Astrocyte (in vitro differentiated cells and primary cell): ENCODE data around the gene PHYHD1. TPM values are rescaled to one million over a fixed set of nuclear protein-coding genes. Genes with fewer than 3 reads are reported as not detected.
"Not testable (repeated sequence)": the region's sequence is repeated elsewhere in the genome, so short reads cannot be mapped to it uniquely, and the experiment has no call there.

Experiments
- DNase-seq: peaks from one replicate; pipeline ENCODE4 v3.0.0-alpha.2; 2010; ENCODE audit warnings: low read depth
- FAIRE-seq: peaks from 2 replicates; lab custom pipeline; 2011; peaks lifted over from hg19 to GRCh38; lab: Jason Lieb, UNC
- H2AFZ ChIP-seq: 2 replicates; pipeline ENCODE4 v1.6.0; 2012; ENCODE audit warnings: low read depth, low read length, inconsistent platforms
- H3K27ac ChIP-seq: 2 replicates; pipeline ENCODE4 v1.5.1; 2011; ENCODE audit warnings: low read depth, low read length, inconsistent platforms
- H3K27me3 ChIP-seq: 2 replicates; pipeline ENCODE4 v1.6.0; 2011; ENCODE audit warnings: low read length, inconsistent platforms; ENCODE audit not compliant: insufficient read depth
- H3K36me3 ChIP-seq: 2 replicates; pipeline ENCODE4 v1.5.1; 2011; ENCODE audit warnings: low read length, inconsistent platforms; ENCODE audit not compliant: insufficient read depth
- H3K4me1 ChIP-seq: 2 replicates; pipeline ENCODE4 v1.5.1; 2011; ENCODE audit warnings: low read length, inconsistent platforms; ENCODE audit not compliant: insufficient read depth
- H3K4me2 ChIP-seq: 2 replicates; pipeline ENCODE4 v1.6.0; 2012; ENCODE audit warnings: low read length, inconsistent platforms
- H3K4me3 ChIP-seq: 2 replicates; pipeline ENCODE4 v1.5.1; 2011; ENCODE audit warnings: low read depth, mild to moderate bottlenecking, low read length, inconsistent platforms; ENCODE audit not compliant: insufficient read depth
- H3K79me2 ChIP-seq: 2 replicates; pipeline ENCODE4 v1.6.0; 2012; ENCODE audit warnings: mild to moderate bottlenecking, low read length, inconsistent platforms; ENCODE audit not compliant: insufficient read depth
- H3K9ac ChIP-seq: 2 replicates; pipeline ENCODE4 v1.6.0; 2012; ENCODE audit warnings: mild to moderate bottlenecking, low read length, inconsistent platforms
- H3K9me3 ChIP-seq: 2 replicates; pipeline ENCODE4 v1.5.1; 2012; ENCODE audit warnings: low read depth, mild to moderate bottlenecking, low read length, inconsistent platforms; ENCODE audit not compliant: insufficient read depth
- H4K20me1 ChIP-seq: 2 replicates; pipeline ENCODE4 v1.6.0; 2012; ENCODE audit warnings: low read length, inconsistent platforms; ENCODE audit not compliant: insufficient read depth
- H3K27ac Mint-ChIP-seq: one replicate; pipeline ENCODE4 v1.8.0; 2021; ENCODE audit warnings: mild to moderate bottlenecking, mixed read lengths; ENCODE audit not compliant: unreplicated experiment
- H3K27me3 Mint-ChIP-seq: one replicate; pipeline ENCODE4 v1.8.0; 2021; ENCODE audit warnings: low read depth, mixed read lengths; ENCODE audit not compliant: unreplicated experiment
- H3K36me3 Mint-ChIP-seq: one replicate; pipeline ENCODE4 v1.8.0; 2021; ENCODE audit warnings: low read depth, mixed read lengths; ENCODE audit not compliant: unreplicated experiment
- H3K4me1 Mint-ChIP-seq: one replicate; pipeline ENCODE4 v1.8.0; 2021; ENCODE audit warnings: low read depth, mixed read lengths; ENCODE audit not compliant: unreplicated experiment
- H3K4me3 Mint-ChIP-seq: one replicate; pipeline ENCODE4 v1.8.0; 2021; ENCODE audit warnings: mild to moderate bottlenecking, moderate library complexity, mixed read lengths; ENCODE audit not compliant: unreplicated experiment
- H3K9me3 Mint-ChIP-seq: one replicate; pipeline ENCODE4 v1.8.0; 2021; ENCODE audit warnings: mild to moderate bottlenecking, mixed read lengths; ENCODE audit not compliant: unreplicated experiment
- CTCF ChIP-seq: IDR thresholded peaks from 2 replicates; pipeline ENCODE4 v1.5.1; 2011; ENCODE audit warnings: low read depth, mild to moderate bottlenecking, inconsistent platforms, low read length, moderate library complexity; ENCODE audit not compliant: insufficient read depth
- EZH2 ChIP-seq: IDR thresholded peaks from 2 replicates; pipeline ENCODE4 v1.6.1; 2012; ENCODE audit warnings: mild to moderate bottlenecking, low read length, inconsistent platforms; ENCODE audit not compliant: insufficient read depth
- total RNA-seq: library from RNA; stranded (reverse); gene quantifications from 2 replicates; pipeline ENCODE4 v1.2.1, GENCODE V29; 2021

The PHYHD1 gene
- total RNA-seq, 1 donor from 2014 or later = 6.1 TPM

- H3K27me3 Mint-ChIP-seq = no peaks in the 10 kb centered on the region
- Histone ChIP-seq H2AFZ (peak within 1 kb of the TSS; percentile 90), H3K27ac (peak within 1 kb of the TSS; percentile 90), H3K4me2 (peak within 1 kb of the TSS; percentile 97), H3K27me3 (no peaks in the 10 kb centered on the region), H3K9me3 (no peaks in the 10 kb centered on the region), H4K20me1 (peaks cover 11% of the 10 kb centered on the region), H3K4me1 (peaks cover 11% of the 10 kb centered on the region), H3K4me3 (peak within 1 kb of the TSS; percentile 86), H3K36me3 (peaks cover 9% of the 10 kb centered on the region), H3K79me2 (peaks cover 33% of the 10 kb centered on the region), H3K9ac (peak within 1 kb of the TSS; percentile 97)
- H3K36me3 Mint-ChIP-seq = peaks cover 9% of the 10 kb centered on the region
- TF ChIP-seq EZH2 = no peak
- TF ChIP-seq CTCF = no peak
- peak within 1 kb of the TSS; percentile 94 for H3K4me3 Mint-ChIP-seq
- FAIRE-seq = no peak
- peak within 1 kb of the TSS; percentile 96 for H3K27ac Mint-ChIP-seq
- peak; percentile 77 for DNase-seq
- no peaks in the 10 kb centered on the region for H3K9me3 Mint-ChIP-seq
- peaks cover 6% of the 10 kb centered on the region for H3K4me1 Mint-ChIP-seq
Observed at GRCh38 chr9:128947527-128948301, 26.9 kb downstream of the PHYHD1 start, which contains the start of the genes DOLK and NUP188. Gene DOLK (minus strand): TSS chr9:128947603. CDS start chr9:128947303, 300 bp downstream. Gene NUP188 (plus strand): TSS chr9:128947699. CDS start chr9:128947720, 21 bp downstream.

GRCh38 chr9:128961403-128961802, 40.6 kb downstream of the PHYHD1 start:
- not testable (repeated sequence) for H3K27ac Mint-ChIP-seq, FAIRE-seq

GRCh38 chr9:128969491-128969890, 48.7 kb downstream of the PHYHD1 start:
- H3K36me3 ChIP-seq = peaks cover 36% of the 10 kb centered on the region
- H4K20me1 ChIP-seq = no peaks in the 10 kb centered on the region
- H3K9ac ChIP-seq = no peak overlapping the region
- Mint-ChIP-seq H3K9me3 (no peaks in the 10 kb centered on the region), H3K4me3 (no peak overlapping the region), H3K27me3 (no peaks in the 10 kb centered on the region), H3K36me3 (peaks cover 10% of the 10 kb centered on the region), H3K27ac (no peak overlapping the region), H3K4me1 (peaks cover 16% of the 10 kb centered on the region)
- no peaks in the 10 kb centered on the region for H3K9me3 ChIP-seq
- H3K4me2 ChIP-seq = peak overlapping the region; percentile 54
- H3K79me2 ChIP-seq = no peaks in the 10 kb centered on the region
- H3K27me3 ChIP-seq = no peaks in the 10 kb centered on the region
- DNase-seq (peak; percentile 30), FAIRE-seq (no peak)
- TF ChIP-seq CTCF = no peak
- no peak for TF ChIP-seq EZH2
- no peak overlapping the region for H3K4me3 ChIP-seq
- H2AFZ ChIP-seq = no peak overlapping the region
- peak overlapping the region; percentile 40 for H3K27ac ChIP-seq
- H3K4me1 ChIP-seq = peaks cover 21% of the 10 kb centered on the region

More at GRCh38 chr9:128961403-128961802, 40.6 kb downstream of the PHYHD1 start:
- peaks cover 28% of the 10 kb centered on the region for H3K36me3 ChIP-seq
- H3K4me1 ChIP-seq, H3K9me3 Mint-ChIP-seq, H3K4me1 Mint-ChIP-seq, H3K27ac ChIP-seq, H3K4me2 ChIP-seq, H2AFZ ChIP-seq, H3K27me3 Mint-ChIP-seq, H3K79me2 ChIP-seq, H3K4me3 ChIP-seq, H3K36me3 Mint-ChIP-seq, H3K4me3 Mint-ChIP-seq, H4K20me1 ChIP-seq, DNase-seq, H3K9ac ChIP-seq, H3K27me3 ChIP-seq, H3K9me3 ChIP-seq: not testable (repeated sequence)
